ENCODE data around the gene OR52H1. TPM values are rescaled to one million over a fixed set of nuclear protein-coding genes. Genes with fewer than 3 reads are reported as not detected.

Gene OR52H1
- polyA plus RNA-seq, 6 donors from 2014 or later = not detected

DNA sequence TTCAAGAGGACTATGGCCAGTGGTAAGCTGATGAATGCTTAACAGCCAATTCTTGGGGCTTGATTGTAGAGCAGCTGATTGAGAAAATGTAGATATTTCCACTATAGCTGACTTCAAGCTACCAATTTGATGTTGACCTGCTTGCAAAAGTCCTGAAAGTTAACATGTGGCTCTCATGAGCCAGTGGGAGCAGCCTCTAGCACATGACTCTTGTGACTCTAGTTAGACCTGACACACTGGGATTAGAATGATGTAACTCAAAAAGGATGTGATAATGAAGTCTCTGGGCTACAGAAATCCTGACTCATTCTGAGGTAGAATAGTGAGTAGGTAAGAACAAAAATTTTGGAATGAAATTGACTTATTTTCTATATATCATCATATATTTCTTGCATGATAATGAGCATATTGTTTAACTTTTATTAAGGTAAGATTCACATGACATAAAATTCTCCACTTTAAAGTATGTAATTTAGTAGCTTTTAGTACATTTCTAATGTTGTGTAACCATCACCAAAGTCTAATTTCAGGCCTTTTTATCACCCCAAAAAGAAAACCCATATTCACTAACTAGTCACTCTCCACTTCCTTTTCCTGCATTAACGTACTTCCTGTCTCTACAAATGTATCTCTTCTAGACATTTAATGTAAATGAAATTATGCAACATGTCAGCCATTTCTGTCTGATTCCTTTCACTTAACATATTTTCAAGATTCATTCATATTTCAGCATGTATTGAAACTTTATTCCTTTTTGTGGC is 16.1 kb upstream of the OR52H1 start:
- H3K9me3 Mint-ChIP-seq = peaks cover 0 to 5% (median 0%) of the 10 kb centered on the region in 7 donors
- H3K4me1 Mint-ChIP-seq = no peaks in the 10 kb centered on the region
- no peaks in the 10 kb centered on the region for H3K27me3 Mint-ChIP-seq
- peaks cover 0 to 5% of the 10 kb centered on the region in 2 donors for H3K36me3 Mint-ChIP-seq
- H3K27ac Mint-ChIP-seq = peak overlapping the region in 1 of 6 donors; percentile 5
- H3K4me3 Mint-ChIP-seq = no peak overlapping the region
- no peak for DNase-seq
- no peak for ATAC-seq (ENCODE audit: low read depth in 2 of 2)

- H3K27me3 Mint-ChIP-seq = peaks cover 4 to 17% (median 6%) of the 10 kb centered on the region in 3 donors
- ATAC-seq (ENCODE audit: low read depth in 2 of 2) = no peak
- no peak overlapping the region for H3K4me3 Mint-ChIP-seq
- peaks cover 0 to 4% (median 2%) of the 10 kb centered on the region in 3 donors for H3K4me1 Mint-ChIP-seq
- H3K9me3 Mint-ChIP-seq = no peaks in the 10 kb centered on the region
- no peak overlapping the region for H3K27ac Mint-ChIP-seq
- DNase-seq = no peak
- H3K36me3 Mint-ChIP-seq = no peaks in the 10 kb centered on the region
Observed at GRCh38 chr11:5557751-5558150, 9.4 kb upstream of the OR52H1 start.

DNA sequence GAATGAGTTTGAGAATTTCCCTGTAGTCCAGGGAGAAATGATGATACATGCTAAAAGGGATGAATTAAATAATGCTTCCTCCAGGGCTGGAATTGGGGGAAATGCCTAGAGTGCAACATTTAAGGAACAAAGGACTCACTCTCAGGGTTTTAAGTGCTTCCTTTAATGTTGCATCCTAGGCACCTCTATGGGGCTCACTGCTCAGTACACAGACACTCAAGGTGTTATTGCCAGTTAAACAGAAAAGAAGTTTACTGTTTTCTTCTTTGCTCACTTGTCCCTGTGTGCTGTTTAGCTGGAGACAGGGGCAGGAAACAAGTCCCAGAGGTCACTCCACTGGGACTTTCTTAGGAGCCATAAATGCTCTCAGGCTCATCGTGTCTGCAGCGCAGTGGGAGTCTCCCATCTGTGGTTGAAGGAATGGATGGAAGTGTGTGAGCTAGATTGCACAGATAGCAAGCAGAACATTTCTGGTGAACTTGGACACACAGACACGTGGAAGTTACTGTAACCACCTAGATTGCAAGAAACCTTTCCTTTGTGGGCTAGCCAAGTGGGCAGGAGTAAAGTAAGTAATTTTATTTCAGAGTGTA is 8.4 kb upstream of the OR52H1 start:
- ATAC-seq (ENCODE audit: low read depth in 2 of 2) (no peak), DNase-seq (no peak)
- Mint-ChIP-seq H3K36me3 (peaks cover 0 to 4% of the 10 kb centered on the region in 2 donors), H3K4me1 (peaks cover 0 to 4% (median 2%) of the 10 kb centered on the region in 3 donors), H3K27ac (no peak overlapping the region), H3K9me3 (no peaks in the 10 kb centered on the region), H3K4me3 (no peak overlapping the region), H3K27me3 (peaks cover 4 to 21% (median 8%) of the 10 kb centered on the region in 3 donors)

- peaks cover 0 to 11% (median 0%) of the 10 kb centered on the region in 7 donors for H3K9me3 Mint-ChIP-seq
Observed at GRCh38 chr11:5553343-5553742, 5.0 kb upstream of the OR52H1 start.

DNA sequence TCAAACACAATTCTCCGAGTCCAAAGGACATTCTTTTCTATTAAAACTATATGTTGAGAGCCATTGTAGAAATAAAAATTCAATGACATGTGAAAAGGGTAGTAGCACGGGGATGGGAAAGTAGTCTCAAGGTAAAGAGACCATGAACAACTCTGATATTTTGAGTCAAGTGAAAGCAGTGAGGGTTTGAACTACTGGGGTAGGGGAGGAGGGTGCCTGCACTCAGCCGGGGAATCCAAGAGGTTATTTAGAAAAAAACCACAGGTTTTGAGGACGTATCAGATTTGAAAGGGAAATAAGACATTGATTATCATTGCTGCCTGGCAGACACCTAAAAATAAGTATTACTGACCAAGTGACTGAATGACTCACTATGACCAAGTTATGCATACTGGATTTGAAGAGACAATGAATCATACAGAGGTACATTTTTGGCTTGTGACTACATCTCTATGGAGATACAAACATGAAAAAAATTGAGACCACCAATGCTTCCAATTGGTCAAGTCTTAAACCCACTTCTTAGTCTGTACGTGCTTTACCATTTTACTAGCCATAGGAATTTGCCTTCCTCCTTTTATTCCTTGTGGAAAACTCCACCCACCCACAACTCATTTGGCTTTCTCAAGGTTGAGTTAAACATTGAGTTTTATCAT is 2.2 kb upstream of the OR52H1 start:
- H3K4me1 Mint-ChIP-seq = peaks cover 0 to 4% (median 2%) of the 10 kb centered on the region in 3 donors
- no peak overlapping the region for H3K4me3 Mint-ChIP-seq
- H3K27ac Mint-ChIP-seq = no peak overlapping the region
- peaks cover 4 to 18% (median 11%) of the 10 kb centered on the region in 3 donors for H3K27me3 Mint-ChIP-seq
- peaks cover 0 to 7% of the 10 kb centered on the region in 2 donors for H3K36me3 Mint-ChIP-seq
- peaks cover 0 to 11% (median 0%) of the 10 kb centered on the region in 7 donors for H3K9me3 Mint-ChIP-seq
- ATAC-seq (ENCODE audit: low read depth in 2 of 2) = no peak
- DNase-seq = no peak

More at GRCh38 chr11:5553343-5553742, 5.0 kb upstream of the OR52H1 start:
- no peak for DNase-seq
- Mint-ChIP-seq H3K4me1 (peaks cover 0 to 4% (median 2%) of the 10 kb centered on the region in 3 donors), H3K36me3 (peaks cover 0 to 7% of the 10 kb centered on the region in 2 donors), H3K27ac (no peak overlapping the region), H3K27me3 (peaks cover 4 to 26% (median 11%) of the 10 kb centered on the region in 3 donors), H3K4me3 (no peak overlapping the region)
- ATAC-seq (ENCODE audit: low read depth in 2 of 2) = no peak

- Mint-ChIP-seq H3K36me3 (peaks cover 0 to 7% of the 10 kb centered on the region in 2 donors), H3K4me1 (no peaks in the 10 kb centered on the region), H3K27me3 (peaks cover 0 to 10% (median 5%) of the 10 kb centered on the region in 3 donors), H3K27ac (no peak overlapping the region), H3K4me3 (no peak overlapping the region), H3K9me3 (peaks cover 0 to 11% (median 0%) of the 10 kb centered on the region in 7 donors)
- no peak for DNase-seq
- ATAC-seq (ENCODE audit: low read depth in 2 of 2) = no peak
Observed at GRCh38 chr11:5547982-5548381, 358 bp downstream of the OR52H1 start.

DNA sequence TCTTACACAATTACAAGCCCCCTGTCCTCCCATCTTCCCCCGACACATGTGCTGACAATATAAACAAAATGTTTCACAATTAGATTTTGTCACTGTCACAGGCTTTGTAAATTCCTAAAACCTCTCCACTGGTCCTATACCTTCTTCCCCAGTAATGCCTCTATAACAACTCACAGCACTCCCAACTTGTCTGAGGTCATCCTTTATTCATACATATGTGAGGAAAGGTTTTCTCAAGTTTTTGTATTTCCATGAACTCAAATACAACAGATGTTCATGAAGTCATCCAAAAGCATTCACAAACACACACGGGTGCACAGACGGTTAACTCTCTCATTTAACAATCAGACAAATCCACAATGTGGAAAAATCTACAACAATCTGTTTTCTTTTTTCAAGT is 1.9 kb downstream of the OR52H1 start:
- Mint-ChIP-seq H3K27ac (no peak overlapping the region), H3K36me3 (peaks cover 0 to 1% of the 10 kb centered on the region in 2 donors), H3K4me3 (no peak overlapping the region), H3K4me1 (no peaks in the 10 kb centered on the region), H3K9me3 (peaks cover 0 to 11% (median 0%) of the 10 kb centered on the region in 7 donors), H3K27me3 (peaks cover 0 to 3% (median under 1%) of the 10 kb centered on the region in 3 donors)
- DNase-seq (no peak), ATAC-seq (ENCODE audit: low read depth in 2 of 2) (no peak)

- H3K27me3 Mint-ChIP-seq = no peaks in the 10 kb centered on the region
- ATAC-seq (ENCODE audit: low read depth in 2 of 2) (no peak), DNase-seq (no peak)
- H3K4me1 Mint-ChIP-seq = no peaks in the 10 kb centered on the region
- H3K36me3 Mint-ChIP-seq = no peaks in the 10 kb centered on the region
- H3K4me3 Mint-ChIP-seq = no peak overlapping the region
- H3K27ac Mint-ChIP-seq = no peak overlapping the region
- peaks cover 0 to 13% (median 5%) of the 10 kb centered on the region in 7 donors for H3K9me3 Mint-ChIP-seq
Observed at GRCh38 chr11:5541427-5541826, 6.9 kb downstream of the OR52H1 start.

- no peaks in the 10 kb centered on the region for H3K36me3 Mint-ChIP-seq
- ATAC-seq (ENCODE audit: low read depth in 2 of 2) (no peak), DNase-seq (no peak)
- H3K4me1 Mint-ChIP-seq = no peaks in the 10 kb centered on the region
- no peak overlapping the region for H3K4me3 Mint-ChIP-seq
- H3K9me3 Mint-ChIP-seq = peaks cover 0 to 14% (median 5%) of the 10 kb centered on the region in 7 donors
- H3K27me3 Mint-ChIP-seq = no peaks in the 10 kb centered on the region
- H3K27ac Mint-ChIP-seq = no peak overlapping the region
Observed at GRCh38 chr11:5536482-5536881, 11.9 kb downstream of the OR52H1 start.

- H3K27me3 Mint-ChIP-seq = no peaks in the 10 kb centered on the region
- H3K27ac Mint-ChIP-seq = no peak overlapping the region
- peaks cover 0 to 14% (median 5%) of the 10 kb centered on the region in 7 donors for H3K9me3 Mint-ChIP-seq
- ATAC-seq (ENCODE audit: low read depth in 2 of 2) = no peak
- no peaks in the 10 kb centered on the region for H3K36me3 Mint-ChIP-seq
- no peaks in the 10 kb centered on the region for H3K4me1 Mint-ChIP-seq
- no peak for DNase-seq
- H3K4me3 Mint-ChIP-seq = no peak overlapping the region
Observed at GRCh38 chr11:5534046-5534445, 14.3 kb downstream of the OR52H1 start.

DNA sequence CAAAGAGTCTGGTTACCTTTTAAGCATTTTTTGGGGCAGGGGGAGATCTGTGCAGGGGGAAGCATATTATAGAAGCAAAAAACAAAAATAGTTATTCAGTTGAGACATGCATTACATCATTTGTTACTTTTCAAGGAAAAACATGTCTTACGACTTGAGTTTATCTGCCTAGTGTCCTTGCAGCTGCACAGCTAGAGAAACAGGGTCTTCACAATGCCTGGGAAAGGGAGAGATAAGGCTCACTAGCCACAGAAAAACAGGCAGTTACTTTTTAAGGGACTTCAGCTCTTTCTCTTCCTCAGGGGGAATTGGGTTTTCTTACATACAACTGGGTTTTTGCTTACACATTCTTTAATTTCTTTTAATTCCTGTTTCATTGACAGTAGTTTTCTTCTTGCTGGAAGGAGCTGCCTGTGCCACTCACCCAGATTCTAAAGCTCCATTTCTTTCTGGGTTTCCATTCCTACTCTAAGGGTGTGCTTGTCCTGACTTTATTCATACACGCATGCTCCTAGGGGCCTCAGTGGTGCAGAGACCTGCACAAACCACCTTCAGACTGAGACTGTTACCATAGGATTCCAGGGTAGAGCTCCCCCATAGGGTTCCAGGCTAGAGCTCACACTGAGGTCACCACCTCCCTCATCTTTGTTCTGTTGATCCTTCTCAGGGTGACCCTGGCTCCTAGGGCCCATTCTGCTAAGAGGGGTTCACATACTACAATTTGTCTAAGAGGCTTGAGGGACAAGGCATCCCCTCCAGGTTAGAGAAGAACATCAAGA is 17.1 kb downstream of the OR52H1 start:
- ATAC-seq (ENCODE audit: low read depth in 2 of 2) = no peak
- H3K27me3 Mint-ChIP-seq = no peaks in the 10 kb centered on the region
- DNase-seq = no peak
- H3K9me3 Mint-ChIP-seq = no peaks in the 10 kb centered on the region
- H3K27ac Mint-ChIP-seq = no peak overlapping the region
- H3K4me1 Mint-ChIP-seq = no peaks in the 10 kb centered on the region
- no peaks in the 10 kb centered on the region for H3K36me3 Mint-ChIP-seq
- H3K4me3 Mint-ChIP-seq = no peak overlapping the region

GRCh38 chr11:5528495-5528894 is 19.8 kb downstream of the OR52H1 start:
- Mint-ChIP-seq H3K4me3 (no peak overlapping the region), H3K27me3 (no peaks in the 10 kb centered on the region), H3K27ac (no peak overlapping the region), H3K36me3 (no peaks in the 10 kb centered on the region), H3K9me3 (no peaks in the 10 kb centered on the region), H3K4me1 (no peaks in the 10 kb centered on the region)
- ATAC-seq (ENCODE audit: low read depth in 2 of 2) (no peak), DNase-seq (no peak)

DNA sequence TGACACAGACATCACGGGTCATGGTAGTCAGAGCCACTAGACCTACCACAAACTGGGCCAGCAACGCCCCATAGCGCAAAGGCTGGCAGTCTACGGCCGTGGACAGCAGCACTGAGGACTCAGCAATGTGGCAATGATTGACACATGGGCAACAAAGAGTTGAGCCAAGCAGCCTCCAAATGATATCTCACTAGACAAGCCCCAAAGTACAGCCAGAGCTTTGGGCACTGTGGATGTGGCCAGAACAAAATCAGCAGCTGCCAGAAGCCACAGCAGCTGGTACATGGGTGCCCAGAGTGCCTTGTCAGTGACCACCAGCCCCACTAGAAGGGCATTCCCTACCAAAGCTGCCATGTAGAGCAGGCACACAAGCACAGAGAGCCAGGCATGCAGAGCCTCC is 20.6 kb downstream of the OR52H1 start:
- H3K9me3 Mint-ChIP-seq = no peaks in the 10 kb centered on the region
- ATAC-seq (ENCODE audit: low read depth in 2 of 2) (no peak), DNase-seq (no peak)
- no peaks in the 10 kb centered on the region for H3K36me3 Mint-ChIP-seq
- H3K27ac Mint-ChIP-seq = peak overlapping the region in 1 of 6 donors; percentile 71
- no peaks in the 10 kb centered on the region for H3K4me1 Mint-ChIP-seq
- no peaks in the 10 kb centered on the region for H3K27me3 Mint-ChIP-seq
- no peak overlapping the region for H3K4me3 Mint-ChIP-seq

Data from naive B cell (primary cell).